ENCODE data around the gene CLIP4.

The CLIP4 gene

DNA sequence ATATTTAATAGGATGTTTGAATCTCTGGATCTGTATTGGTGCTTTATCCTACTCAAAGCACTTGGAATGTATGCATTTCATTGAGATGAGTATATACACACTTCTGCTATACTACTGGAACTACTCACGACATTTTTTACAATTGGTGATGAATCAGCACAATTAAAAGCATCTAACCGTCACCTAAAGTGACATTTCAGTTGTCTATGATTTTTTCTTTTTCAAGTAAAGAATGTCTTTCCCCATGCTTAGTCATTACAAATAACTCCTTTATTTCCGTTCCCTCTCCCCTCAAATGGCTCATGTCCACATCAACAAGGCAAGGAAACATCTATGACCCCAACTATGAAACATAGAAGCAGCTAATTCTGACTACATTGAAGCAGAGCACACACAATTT lies 77.3 kb downstream of the CLIP4 start:
- no peak for FAIRE-seq

DNA sequence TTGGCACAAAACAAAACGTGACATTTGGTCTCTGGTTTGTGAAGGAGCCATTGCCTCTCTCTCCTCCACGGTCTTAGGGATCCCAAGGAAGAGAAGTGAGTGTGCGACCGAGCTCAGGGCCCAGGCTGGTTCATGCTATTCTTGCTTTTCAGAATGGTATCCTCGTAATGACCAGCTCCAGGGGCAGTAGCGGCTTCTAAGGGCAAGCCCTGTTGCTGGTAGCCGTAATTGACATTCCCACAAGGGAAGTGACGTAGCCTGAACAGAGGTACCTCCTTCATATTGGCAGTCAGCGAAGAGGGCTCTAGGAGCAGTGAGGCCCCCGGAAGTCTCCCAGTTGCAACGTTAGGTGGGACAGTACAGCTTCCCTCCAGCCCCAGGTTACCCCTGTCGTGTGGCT lies 77.9 kb downstream of the CLIP4 start:
- FAIRE-seq: no peak

GRCh38 chr2:29193681-29194080 lies 78.5 kb downstream of the CLIP4 start:
- no peak for FAIRE-seq

DNA sequence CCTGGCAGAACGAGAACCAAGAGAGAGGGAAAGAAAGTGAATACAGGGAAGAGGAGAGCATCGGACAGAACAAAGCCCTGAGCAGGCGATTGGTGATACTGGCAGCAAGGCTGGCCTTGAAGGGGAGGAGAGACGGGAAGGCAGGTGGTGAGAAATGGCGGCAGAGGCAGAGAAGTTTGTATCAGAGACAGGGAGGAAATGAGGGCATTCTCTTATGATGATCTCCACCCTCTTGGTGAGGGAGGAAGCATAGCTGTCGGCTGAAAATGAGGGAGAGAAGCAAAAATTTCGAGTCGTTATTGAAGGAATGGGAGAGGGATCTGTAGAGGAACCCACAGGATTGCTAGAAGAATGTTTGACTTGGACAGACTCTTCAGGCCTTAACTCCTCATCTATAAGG lies 80.6 kb downstream of the CLIP4 start:
- no peak for FAIRE-seq

- peak; percentile 89 for FAIRE-seq
Observed at GRCh38 chr2:29196792-29197788, 81.9 kb downstream of the CLIP4 start.

GRCh38 chr2:29201979-29202378 lies 86.8 kb downstream of the CLIP4 start:
- no peak for FAIRE-seq

DNA sequence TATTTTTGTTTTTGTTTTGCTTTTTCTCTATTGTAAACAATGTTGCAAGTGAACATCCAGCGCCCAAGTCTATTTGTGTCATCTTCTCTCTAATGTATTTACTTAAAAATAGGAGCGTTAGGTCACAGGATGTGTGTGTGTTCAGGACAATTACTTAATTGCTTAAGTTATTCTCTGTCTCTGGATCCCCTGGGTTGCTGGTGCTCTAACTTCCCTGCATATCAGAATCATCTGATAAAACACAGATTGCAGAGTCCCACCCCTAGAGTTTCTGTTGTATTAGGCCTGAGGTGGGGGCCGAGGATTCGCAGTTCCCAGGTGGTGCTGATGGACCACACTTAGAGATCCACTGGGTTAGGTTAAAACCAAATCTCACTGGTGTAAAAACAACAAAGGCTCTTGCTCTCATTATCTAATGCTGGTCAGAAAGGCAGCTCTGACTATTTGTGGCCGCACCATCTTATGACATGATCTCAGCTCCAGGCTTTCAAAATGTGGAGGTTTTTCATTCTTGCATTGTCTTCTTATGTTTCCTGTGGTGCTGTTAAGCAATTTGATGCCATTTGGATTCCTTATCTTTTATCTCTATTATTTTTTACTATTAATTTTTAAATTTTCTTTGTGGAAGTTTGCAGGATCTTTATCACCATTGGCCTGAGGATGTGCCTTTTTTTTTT lies 87.7 kb downstream of the CLIP4 start:
- no peak for FAIRE-seq

DNA sequence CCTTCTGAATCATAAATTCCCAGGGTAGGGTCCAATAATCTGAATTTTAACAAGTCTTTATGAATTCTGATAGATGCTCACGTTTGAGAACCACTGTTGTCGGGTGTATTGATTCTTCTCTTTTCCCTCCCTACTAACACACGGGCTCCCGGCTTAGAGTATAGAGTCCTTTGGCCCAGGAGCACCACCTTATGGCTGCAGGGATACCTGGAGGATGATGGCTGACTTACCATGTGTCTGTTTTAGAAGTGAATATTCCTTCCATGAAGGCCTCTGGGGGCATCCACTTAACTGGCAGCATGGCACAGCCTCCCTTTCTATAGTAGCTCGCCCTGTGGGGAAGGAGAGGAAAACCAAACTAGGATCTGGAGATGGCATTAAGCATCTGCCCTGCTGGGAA lies 91.7 kb downstream of the CLIP4 start:
- no peak for FAIRE-seq

GRCh38 chr2:29207352-29208148 lies 92.3 kb downstream of the CLIP4 start:
- FAIRE-seq: no peak

DNA sequence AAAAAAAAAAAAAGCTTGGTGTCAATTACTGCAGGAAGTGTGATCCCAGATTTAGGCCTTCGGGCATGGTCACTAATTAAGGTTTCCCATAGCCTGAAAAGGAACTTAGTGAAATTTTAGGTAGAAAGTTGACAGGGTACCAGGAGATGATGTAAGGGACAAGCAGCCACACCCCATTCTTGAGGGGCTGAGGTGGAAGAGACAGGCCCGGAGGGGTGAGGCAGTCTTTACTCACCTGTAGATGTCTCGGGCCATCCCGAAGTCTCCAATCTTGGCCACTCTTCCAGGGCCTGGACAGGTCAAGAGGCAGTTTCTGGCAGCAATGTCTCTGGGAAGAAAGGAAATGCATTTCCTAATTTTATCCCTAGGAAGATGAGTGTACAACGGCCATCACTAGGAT lies 94.3 kb downstream of the CLIP4 start:
- no peak for FAIRE-seq

GRCh38 chr2:29212009-29212408 lies 96.8 kb downstream of the CLIP4 start:
- no peak for FAIRE-seq

GRCh38 chr2:29213888-29214291 lies 98.7 kb downstream of the CLIP4 start:
- no peak for FAIRE-seq

DNA sequence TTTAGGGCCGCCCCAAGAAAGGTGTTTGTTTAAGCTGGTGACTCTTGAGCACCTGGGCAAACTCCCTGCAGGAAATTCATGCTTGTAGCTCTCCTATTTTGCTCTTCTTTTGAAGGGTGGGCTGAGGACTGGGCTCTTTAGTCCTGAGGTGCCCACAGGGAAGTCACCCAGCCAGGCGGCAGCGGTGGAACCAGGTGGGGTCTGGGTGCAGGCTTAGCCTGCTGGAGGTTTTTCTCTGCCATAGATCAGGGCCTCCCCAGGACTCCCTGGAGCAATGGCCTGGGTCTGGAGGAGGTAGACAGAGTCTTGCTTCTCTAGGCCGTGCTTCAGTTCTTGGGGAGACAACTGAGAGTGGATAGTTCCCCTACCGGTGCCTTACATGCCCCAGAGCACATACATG lies 99.9 kb downstream of the CLIP4 start:
- no peak for FAIRE-seq

GRCh38 chr2:29215739-29216608 lies 100.8 kb downstream of the CLIP4 start:
- no peak for FAIRE-seq

DNA sequence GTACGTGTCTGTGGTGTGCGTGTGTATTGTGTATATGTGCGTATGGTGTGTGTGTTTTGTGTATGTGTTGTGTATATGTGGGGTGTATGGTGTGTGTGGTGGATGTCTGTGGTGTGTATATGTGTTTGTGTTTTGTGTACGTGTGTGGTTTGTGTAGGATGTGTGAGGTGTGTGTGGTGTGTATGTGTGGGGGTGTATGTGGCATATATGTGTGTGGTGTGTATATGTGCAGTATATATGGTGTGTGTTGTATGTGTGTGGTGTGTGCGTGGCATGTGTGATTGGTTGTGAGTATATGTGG lies 101.3 kb downstream of the CLIP4 start:
- no peak for FAIRE-seq

DNA sequence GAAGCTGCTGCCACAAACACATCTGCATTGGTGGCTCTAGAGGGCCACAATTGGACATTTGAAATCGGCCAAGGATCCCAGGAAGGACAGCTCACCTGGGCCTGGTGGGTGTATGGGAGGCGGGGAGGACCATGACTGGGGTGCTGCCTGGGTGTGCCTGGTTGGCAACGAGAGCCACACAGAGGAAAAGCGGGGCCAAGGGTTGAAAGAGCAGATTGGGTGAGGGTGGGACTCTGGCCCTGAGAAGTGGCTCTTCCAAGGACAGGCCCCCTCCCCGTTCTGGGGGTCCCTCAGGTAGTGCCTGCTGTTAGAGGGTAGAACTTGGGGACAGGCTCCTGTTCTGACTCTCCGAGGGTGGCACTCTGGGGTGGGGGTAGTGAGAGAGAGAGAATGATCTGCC lies 102.9 kb downstream of the CLIP4 start:
- no peak for FAIRE-seq

GRCh38 chr2:29218550-29219125 lies 103.4 kb downstream of the CLIP4 start:
- no peak for FAIRE-seq

DNA sequence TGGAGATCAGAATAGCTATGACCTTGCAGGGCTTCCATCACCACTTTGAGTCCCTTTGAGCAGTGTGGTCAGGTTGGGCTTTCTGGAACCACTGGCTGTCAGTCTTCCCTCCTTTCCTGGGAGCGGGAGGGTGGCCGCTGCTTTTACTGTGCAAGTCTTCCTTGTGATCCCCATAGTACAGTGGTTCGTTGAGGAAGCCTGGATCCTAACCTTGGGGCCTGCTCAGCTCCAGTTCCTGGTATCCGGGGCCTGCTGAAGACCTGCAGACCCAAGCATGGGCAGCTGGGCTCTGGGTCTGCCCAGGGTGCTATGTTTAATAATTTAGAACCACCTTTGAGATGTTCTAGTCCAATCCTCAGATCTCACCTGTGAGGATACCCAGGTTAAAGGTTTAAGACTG lies 104.2 kb downstream of the CLIP4 start:
- no peak for FAIRE-seq

DNA sequence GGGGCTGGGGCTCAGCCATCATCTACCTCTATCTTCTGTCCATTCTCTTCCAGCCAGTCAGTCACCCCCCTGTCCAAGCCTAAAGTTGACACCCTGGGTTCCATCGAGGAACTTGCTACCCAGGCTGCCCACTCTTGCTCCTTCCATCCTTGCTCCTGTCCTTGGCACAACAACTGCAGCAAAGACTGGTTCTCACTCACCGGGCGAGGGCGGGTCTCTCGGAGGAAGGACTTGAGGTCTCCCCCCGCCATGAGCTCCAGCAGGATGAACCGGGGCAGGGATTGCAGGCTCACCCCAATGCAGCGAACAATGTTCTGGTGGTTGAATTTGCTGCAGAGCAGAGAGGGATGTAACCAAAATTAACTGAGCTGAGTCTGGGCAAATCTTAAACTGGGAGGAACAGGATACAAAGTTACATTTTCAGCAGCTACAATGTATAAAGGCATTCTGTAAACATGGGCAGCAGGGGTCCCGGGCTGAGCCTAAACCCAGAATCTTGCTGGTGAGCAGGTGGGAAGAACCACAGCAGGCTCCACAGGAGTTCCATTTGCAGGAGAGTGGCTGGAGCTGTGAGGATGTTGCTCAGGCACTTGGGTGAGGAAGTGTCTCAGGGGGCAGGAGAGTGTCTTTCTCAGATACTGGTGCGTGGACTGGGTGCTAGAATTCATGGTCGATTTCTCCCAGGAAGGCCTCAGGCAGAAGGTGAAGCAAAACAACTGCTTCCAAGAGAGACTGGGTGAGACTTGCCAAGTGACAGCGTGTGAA lies 105.5 kb downstream of the CLIP4 start:
- FAIRE-seq: no peak

DNA sequence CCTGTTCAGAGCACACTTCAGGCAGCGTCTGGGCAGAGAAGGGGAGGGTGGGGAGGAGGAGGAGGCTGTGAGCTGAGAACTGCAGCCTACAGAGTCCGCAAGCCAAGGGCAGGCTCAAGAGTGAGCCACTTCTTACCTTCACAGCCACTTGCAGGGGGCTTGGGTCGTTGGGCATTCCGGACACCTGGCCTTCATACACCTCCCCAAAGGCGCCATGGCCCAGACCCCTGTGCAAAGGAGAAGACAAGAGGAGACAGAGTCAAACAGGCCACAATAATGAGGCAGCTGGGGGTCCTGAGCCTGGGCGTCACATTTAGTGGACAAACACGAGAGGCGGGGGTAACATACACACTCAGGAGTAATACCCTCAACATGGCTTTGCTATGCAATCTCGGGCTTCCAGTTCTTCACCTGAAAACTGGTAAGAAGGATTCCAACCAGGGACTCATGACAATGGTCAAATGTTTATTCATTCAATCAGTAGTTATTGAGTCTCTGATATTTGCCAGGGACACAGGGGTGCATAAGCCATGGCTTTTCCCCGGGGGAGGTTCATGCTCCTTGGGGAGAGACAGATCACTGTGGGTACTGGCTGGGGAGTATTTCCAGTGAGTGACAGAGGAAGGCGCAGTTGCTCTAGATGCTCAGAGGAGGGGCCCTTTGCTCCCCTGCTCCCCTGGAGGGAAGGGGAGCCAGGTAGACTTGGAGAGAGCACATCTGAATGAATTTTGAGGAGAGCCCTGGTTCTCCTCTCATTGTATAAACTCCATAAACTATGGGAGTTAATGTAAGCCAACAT lies 107.4 kb downstream of the CLIP4 start:
- FAIRE-seq: no peak

- no peak for FAIRE-seq
Observed at GRCh38 chr2:29223257-29223656, 108.0 kb downstream of the CLIP4 start.

Data from G401.6 (cell line).